SK-N-SH (cell line): ENCODE results near the gene PEAK1. TPM values are rescaled to one million over a fixed set of nuclear protein-coding genes. Genes with fewer than 3 reads are reported as not detected.

Experiments used
- CTCF ChIA-PET: fragments of 300-600, 350-600 bp; formaldehyde crosslinking; extraction: SDS; loops from one replicate; lab custom pipeline; 2021; lab: Yijun Ruan, JAX
- POLR2A ChIA-PET: fragments of 350-600 bp; sonication (Branson Sonifier 250); formaldehyde crosslinking; extraction: SDS; loops from one replicate; lab custom pipeline; 2020; ENCODE audit warnings: antibody characterized with exemption, inconsistent platforms; lab: Yijun Ruan, JAX
- DNase-seq: peaks from one replicate; pipeline ENCODE4 v3.0.0; 2012
- H2AFZ ChIP-seq: fragments of 200-600 bp; sonication (generic); 2 replicates; pipeline ENCODE4 v1.8.1; 2016; ENCODE audit warnings: antibody characterized with exemption, mild to moderate bottlenecking, low read depth
- H3F3A ChIP-seq: fragments of 200-600 bp; sonication (generic); replicated peaks from 2 replicates; pipeline ENCODE3; 2016; ENCODE audit warnings: antibody characterized with exemption, mild to moderate bottlenecking; ENCODE audit not compliant: insufficient read depth
- H3K27ac ChIP-seq, 2 experiments: fragments of 200-500 bp in 1 of 2; fragments of 200-600 bp in 1 of 2; sonication (Bioruptor generic) in 1 of 2; sonication (generic), shearing (Covaris generic) in 1 of 2; 2 replicates each; pipeline versions ENCODE4 v1.5.1 to v1.6.1; 2014 to 2016; ENCODE audit warnings: low read depth in 2 of 2, inconsistent platforms in 1 of 2, low read length in 1 of 2, mild to moderate bottlenecking in 1 of 2, mixed read lengths in 1 of 2
- H3K27me3 ChIP-seq: fragments of 200-600 bp; sonication (generic), shearing (Covaris generic); 2 replicates; pipeline ENCODE4 v1.6.1; 2016; ENCODE audit warnings: mixed run types; ENCODE audit not compliant: insufficient read depth
- H3K36me3 ChIP-seq, 2 experiments: fragments of 200-500 bp in 1 of 2; fragments of 200-600 bp in 1 of 2; sonication (Bioruptor generic) in 1 of 2; sonication (generic) in 1 of 2; replicated peaks in 1 of 2; 2 replicates each; pipeline versions ENCODE3 to v1.5.1; 2014 to 2016; ENCODE audit warnings: low read length in 1 of 2, mild to moderate bottlenecking in 1 of 2; ENCODE audit not compliant: insufficient read depth in 2 of 2, control insufficient read depth in 1 of 2
- H3K4me1 ChIP-seq, 2 experiments: fragments of 200-500 bp in 1 of 2; fragments of 200-600 bp in 1 of 2; sonication (Bioruptor generic) in 1 of 2; sonication (generic), shearing (Covaris generic) in 1 of 2; 2 replicates each; pipeline versions ENCODE4 v1.5.1 to v1.6.1; 2014 to 2016; ENCODE audit warnings: low read depth in 1 of 2, low read length in 1 of 2, mixed run types in 1 of 2; ENCODE audit not compliant: insufficient read depth in 2 of 2, control insufficient read depth in 1 of 2
- H3K4me2 ChIP-seq: fragments of 200-600 bp; sonication (generic), shearing (Covaris generic); 2 replicates; pipeline ENCODE4 v1.6.1; 2017; ENCODE audit warnings: mixed run types
- H3K4me3 ChIP-seq, 2 experiments: fragments of 200-500 bp in 1 of 2; fragments of 200-600 bp in 1 of 2; sonication (Bioruptor generic) in 1 of 2; sonication (generic), shearing (Covaris generic) in 1 of 2; 2 replicates each; pipeline versions ENCODE4 v1.5.1 to v1.8.1; 2014 to 2016; ENCODE audit warnings: low read depth in 2 of 2, inconsistent platforms in 1 of 2, low read length in 1 of 2, mild to moderate bottlenecking in 1 of 2, mixed read lengths in 1 of 2, moderate library complexity in 1 of 2
- H3K79me2 ChIP-seq: fragments of 200-600 bp; sonication (generic); 2 replicates; pipeline ENCODE4 v1.8.1; 2017; ENCODE audit warnings: mild to moderate bottlenecking; ENCODE audit not compliant: insufficient read depth
- H3K9ac ChIP-seq: fragments of 200-600 bp; sonication (generic); 2 replicates; pipeline ENCODE4 v1.6.1; 2017; ENCODE audit warnings: mixed run types
- H3K9me2 ChIP-seq: fragments of 200-600 bp; sonication (generic); 2 replicates; pipeline ENCODE4 v1.6.1; 2017; ENCODE audit warnings: mixed run types
- H3K9me3 ChIP-seq: fragments of 200-600 bp; sonication (generic); 2 replicates; pipeline ENCODE4 v1.6.1; 2017; ENCODE audit warnings: mixed run types, mild to moderate bottlenecking, moderate library complexity
- H4K20me1 ChIP-seq: fragments of 200-600 bp; sonication (generic); 2 replicates; pipeline ENCODE4 v1.6.1; 2017; ENCODE audit warnings: mild to moderate bottlenecking, mixed run types; ENCODE audit not compliant: insufficient read depth
- EP300 ChIP-seq, 2 experiments: IDR thresholded peaks; 2 replicates each; pipeline versions ENCODE4 v1.4.0 to v1.6.1; 2012; ENCODE audit warnings: borderline replicate concordance in 1 of 2, low read depth in 1 of 2, low read length in 1 of 2
- EZH2phosphoT487 ChIP-seq: fragments of 200-600 bp; sonication (generic); IDR thresholded peaks from 2 replicates; pipeline ENCODE4 v1.6.1; 2017; ENCODE audit warnings: low read depth, mixed run types, mild to moderate bottlenecking, antibody characterized with exemption, moderate library complexity, borderline replicate concordance
- MXI1 ChIP-seq: IDR thresholded peaks from 2 replicates; pipeline ENCODE4 v1.6.1; 2012; ENCODE audit warnings: mild to moderate bottlenecking, low read depth, low read length, improper control_type of control experiment
- RCOR1 ChIP-seq: fragments of 150-350 bp; IDR thresholded peaks from 2 replicates; pipeline ENCODE4 v1.6.1; 2017; ENCODE audit warnings: antibody characterized with exemption, low read length
- RFX5 ChIP-seq: IDR thresholded peaks from 2 replicates; pipeline ENCODE4 v1.6.1; 2012; ENCODE audit warnings: mild to moderate bottlenecking, improper control_type of control experiment, low read length
- RXRA ChIP-seq: IDR thresholded peaks from 2 replicates; pipeline ENCODE4 v1.4.0; 2012; ENCODE audit warnings: low read depth, mild to moderate bottlenecking, borderline replicate concordance
- SIN3A ChIP-seq: IDR thresholded peaks from 2 replicates; pipeline ENCODE4 v1.6.1; 2012; ENCODE audit warnings: low read depth, mild to moderate bottlenecking, low read length, moderate library complexity, borderline replicate concordance
- TEAD4 ChIP-seq: IDR thresholded peaks from 2 replicates; pipeline ENCODE4 v1.4.0; 2012; ENCODE audit warnings: mild to moderate bottlenecking, borderline replicate concordance; ENCODE audit not compliant: insufficient read depth
- YY1 ChIP-seq: IDR thresholded peaks from 2 replicates; pipeline ENCODE4 v1.4.0; 2012; ENCODE audit warnings: low read depth, mild to moderate bottlenecking
- WGBS: methylation state at CpG from one replicate; pipeline ENCODE4 v1.1.6; 2017; ENCODE audit warnings: low lambda C conversion rate; 5-methylcytosine and 5-hydroxymethylcytosine counted together
- polyA plus RNA-seq, 3 experiments: library from polyadenylated mRNA; depleted of rRNA; stranded (reverse); fragments of >200 nt; gene quantifications; 2 replicates each; pipeline ENCODE4 v1.2.3, GENCODE V29; 2012
- TF ChIP-seq, protein P1 (sequence below): fragments of 150-350 bp; IDR thresholded peaks from 2 replicates; pipeline ENCODE4 v1.6.1; 2016; ENCODE audit warnings: mild to moderate bottlenecking, low read depth, low read length
- TF ChIP-seq, protein P2 (sequence below): IDR thresholded peaks from 2 replicates; pipeline ENCODE4 v1.6.1; 2012; ENCODE audit warnings: mild to moderate bottlenecking, low read depth, low read length, moderate library complexity
- TF ChIP-seq, protein P3 (sequence below): fragments of 150-350 bp; IDR thresholded peaks from 2 replicates; pipeline ENCODE4 v1.6.1; 2017; ENCODE audit warnings: antibody characterized with exemption, low read length, low read depth, borderline replicate concordance
- TF ChIP-seq, protein P4 (sequence below): fragments of 200-600 bp; sonication (generic); IDR thresholded peaks from 2 replicates; pipeline ENCODE4 v1.6.1; 2017; ENCODE audit warnings: antibody characterized with exemption, mild to moderate bottlenecking, moderate library complexity
- TF ChIP-seq, protein P5 (sequence below): IDR thresholded peaks from 2 replicates; pipeline ENCODE4 v1.4.0; 2012; ENCODE audit warnings: low read depth

Gene PEAK1
- polyA plus RNA-seq, 1 of the 3 experiments (the other 2 are of a cell fraction), result 9.0 TPM

DNA sequence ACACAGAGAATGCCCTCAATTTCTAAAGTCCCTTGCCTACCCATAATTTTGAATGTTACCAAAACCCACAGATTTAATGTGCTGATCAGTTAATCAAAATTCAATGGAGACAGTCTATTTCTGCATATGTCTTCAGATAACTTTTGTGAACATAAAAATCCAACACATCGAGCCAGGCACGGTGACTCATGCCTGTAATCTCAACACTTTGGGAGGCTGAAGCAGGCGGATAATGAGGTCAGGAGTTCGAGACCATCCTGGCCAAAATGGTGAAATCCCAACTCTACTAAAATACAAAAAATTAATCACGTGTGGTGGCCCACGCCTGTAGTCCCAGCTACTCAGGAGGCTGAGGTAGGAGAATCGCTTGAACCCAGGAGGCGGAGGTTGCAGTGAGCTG lies 49.3 kb downstream of the PEAK1 start:
- 98% methylated on average over 8 of the region's 8 CpGs for WGBS
- no peaks in the 10 kb centered on the region; a peak in 1 of 4 replicates for H3K4me1 ChIP-seq
- no peak overlapping the region for H3K27ac ChIP-seq
- H4K20me1 ChIP-seq, result peaks cover 68% of the 10 kb centered on the region
- H3K79me2 ChIP-seq, result peaks cover 100% of the 10 kb centered on the region
- H3K36me3 ChIP-seq, result no peaks in the 10 kb centered on the region
- H3K9ac ChIP-seq, result no peak overlapping the region
- no peaks in the 10 kb centered on the region for H3K27me3 ChIP-seq
- H2AFZ ChIP-seq, result no peak overlapping the region
- CTCF ChIA-PET, result interaction anchor here (1.6 kb wide), 1 partner anchor 13 kb away, joined by 4 read pairs; no protein-coding TSS in a partner anchor
- TF ChIP-seq, protein P1, sequence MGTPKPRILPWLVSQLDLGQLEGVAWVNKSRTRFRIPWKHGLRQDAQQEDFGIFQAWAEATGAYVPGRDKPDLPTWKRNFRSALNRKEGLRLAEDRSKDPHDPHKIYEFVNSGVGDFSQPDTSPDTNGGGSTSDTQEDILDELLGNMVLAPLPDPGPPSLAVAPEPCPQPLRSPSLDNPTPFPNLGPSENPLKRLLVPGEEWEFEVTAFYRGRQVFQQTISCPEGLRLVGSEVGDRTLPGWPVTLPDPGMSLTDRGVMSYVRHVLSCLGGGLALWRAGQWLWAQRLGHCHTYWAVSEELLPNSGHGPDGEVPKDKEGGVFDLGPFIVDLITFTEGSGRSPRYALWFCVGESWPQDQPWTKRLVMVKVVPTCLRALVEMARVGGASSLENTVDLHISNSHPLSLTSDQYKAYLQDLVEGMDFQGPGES, result no peak
- TF ChIP-seq MXI1 (no peak), EZH2phosphoT487 (no peak)
- TF ChIP-seq, protein P2, sequence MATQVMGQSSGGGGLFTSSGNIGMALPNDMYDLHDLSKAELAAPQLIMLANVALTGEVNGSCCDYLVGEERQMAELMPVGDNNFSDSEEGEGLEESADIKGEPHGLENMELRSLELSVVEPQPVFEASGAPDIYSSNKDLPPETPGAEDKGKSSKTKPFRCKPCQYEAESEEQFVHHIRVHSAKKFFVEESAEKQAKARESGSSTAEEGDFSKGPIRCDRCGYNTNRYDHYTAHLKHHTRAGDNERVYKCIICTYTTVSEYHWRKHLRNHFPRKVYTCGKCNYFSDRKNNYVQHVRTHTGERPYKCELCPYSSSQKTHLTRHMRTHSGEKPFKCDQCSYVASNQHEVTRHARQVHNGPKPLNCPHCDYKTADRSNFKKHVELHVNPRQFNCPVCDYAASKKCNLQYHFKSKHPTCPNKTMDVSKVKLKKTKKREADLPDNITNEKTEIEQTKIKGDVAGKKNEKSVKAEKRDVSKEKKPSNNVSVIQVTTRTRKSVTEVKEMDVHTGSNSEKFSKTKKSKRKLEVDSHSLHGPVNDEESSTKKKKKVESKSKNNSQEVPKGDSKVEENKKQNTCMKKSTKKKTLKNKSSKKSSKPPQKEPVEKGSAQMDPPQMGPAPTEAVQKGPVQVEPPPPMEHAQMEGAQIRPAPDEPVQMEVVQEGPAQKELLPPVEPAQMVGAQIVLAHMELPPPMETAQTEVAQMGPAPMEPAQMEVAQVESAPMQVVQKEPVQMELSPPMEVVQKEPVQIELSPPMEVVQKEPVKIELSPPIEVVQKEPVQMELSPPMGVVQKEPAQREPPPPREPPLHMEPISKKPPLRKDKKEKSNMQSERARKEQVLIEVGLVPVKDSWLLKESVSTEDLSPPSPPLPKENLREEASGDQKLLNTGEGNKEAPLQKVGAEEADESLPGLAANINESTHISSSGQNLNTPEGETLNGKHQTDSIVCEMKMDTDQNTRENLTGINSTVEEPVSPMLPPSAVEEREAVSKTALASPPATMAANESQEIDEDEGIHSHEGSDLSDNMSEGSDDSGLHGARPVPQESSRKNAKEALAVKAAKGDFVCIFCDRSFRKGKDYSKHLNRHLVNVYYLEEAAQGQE, result no peak
- DNase-seq, result no peak
- H3F3A ChIP-seq, result peaks cover 25% of the 10 kb centered on the region
- H3K4me2 ChIP-seq, result no peak overlapping the region
- no peaks in the 10 kb centered on the region for H3K9me2 ChIP-seq
- no peaks in the 10 kb centered on the region for H3K9me3 ChIP-seq
- no peak overlapping the region for H3K4me3 ChIP-seq
- POLR2A ChIA-PET, result no interaction called here

DNA sequence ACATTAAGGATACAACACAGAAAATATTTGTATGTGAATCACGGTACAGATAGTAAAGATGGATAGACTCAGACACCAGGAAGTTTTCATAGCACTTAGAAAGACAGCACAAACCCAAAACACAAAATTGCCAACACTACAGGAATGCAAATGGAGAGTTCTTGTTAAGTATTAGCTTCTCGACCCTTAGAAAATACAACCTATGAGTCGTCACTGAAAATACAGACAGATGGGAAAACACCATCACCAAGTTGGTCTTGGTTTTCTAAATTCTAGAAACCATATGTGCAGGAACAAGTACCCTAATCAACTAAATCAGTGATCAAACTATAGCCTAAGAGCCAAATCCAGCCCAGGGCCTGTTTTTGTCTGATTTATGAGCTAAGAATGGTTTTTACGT lies 50.7 kb downstream of the PEAK1 start:
- no peak overlapping the region; the same call in 1 of the 2 replicates for H3K4me2 ChIP-seq
- ChIA-PET CTCF (interaction anchor here (1.1 to 1.6 kb wide), 2 partner anchors 14 to 18 kb away, joined by 3 to 4 read pairs; no protein-coding TSS in a partner anchor), POLR2A (no interaction called here)
- H3K36me3 ChIP-seq, result peaks cover 0 to 13% of the 10 kb centered on the region in 2 experiments
- peaks cover 61% of the 10 kb centered on the region for H4K20me1 ChIP-seq
- no peaks in the 10 kb centered on the region for H3K9me2 ChIP-seq
- no peak overlapping the region for H3K4me3 ChIP-seq
- 70% methylated on average over 4 of the region's 4 CpGs for WGBS
- H3K9ac ChIP-seq, result no peak overlapping the region
- no peaks in the 10 kb centered on the region for H3K9me3 ChIP-seq
- H3K27ac ChIP-seq, result peak overlapping the region in 1 of 2 experiments; percentile 50; a peak in 2 of 4 replicates
- DNase-seq, result no peak
- no peaks in the 10 kb centered on the region for H3K27me3 ChIP-seq
- peaks cover 100% of the 10 kb centered on the region for H3K79me2 ChIP-seq
- no peak overlapping the region for H2AFZ ChIP-seq
- peaks cover 25% of the 10 kb centered on the region for H3F3A ChIP-seq
- no peaks in the 10 kb centered on the region for H3K4me1 ChIP-seq
- TF ChIP-seq, protein P3, sequence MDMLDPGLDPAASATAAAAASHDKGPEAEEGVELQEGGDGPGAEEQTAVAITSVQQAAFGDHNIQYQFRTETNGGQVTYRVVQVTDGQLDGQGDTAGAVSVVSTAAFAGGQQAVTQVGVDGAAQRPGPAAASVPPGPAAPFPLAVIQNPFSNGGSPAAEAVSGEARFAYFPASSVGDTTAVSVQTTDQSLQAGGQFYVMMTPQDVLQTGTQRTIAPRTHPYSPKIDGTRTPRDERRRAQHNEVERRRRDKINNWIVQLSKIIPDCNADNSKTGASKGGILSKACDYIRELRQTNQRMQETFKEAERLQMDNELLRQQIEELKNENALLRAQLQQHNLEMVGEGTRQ, result no peak
- TF ChIP-seq SIN3A (no peak), RXRA (no peak), EP300 (IDR thresholded peaks at IDR 0.05; ENCODE audit: borderline replicate concordance in 1 of 2, low read depth in 1 of 2, low read length in 1 of 2) (no peak), TEAD4 (no peak), MXI1 (no peak), RCOR1 (no peak), YY1 (no peak), RFX5 (no peak)
- TF ChIP-seq, protein P4, sequence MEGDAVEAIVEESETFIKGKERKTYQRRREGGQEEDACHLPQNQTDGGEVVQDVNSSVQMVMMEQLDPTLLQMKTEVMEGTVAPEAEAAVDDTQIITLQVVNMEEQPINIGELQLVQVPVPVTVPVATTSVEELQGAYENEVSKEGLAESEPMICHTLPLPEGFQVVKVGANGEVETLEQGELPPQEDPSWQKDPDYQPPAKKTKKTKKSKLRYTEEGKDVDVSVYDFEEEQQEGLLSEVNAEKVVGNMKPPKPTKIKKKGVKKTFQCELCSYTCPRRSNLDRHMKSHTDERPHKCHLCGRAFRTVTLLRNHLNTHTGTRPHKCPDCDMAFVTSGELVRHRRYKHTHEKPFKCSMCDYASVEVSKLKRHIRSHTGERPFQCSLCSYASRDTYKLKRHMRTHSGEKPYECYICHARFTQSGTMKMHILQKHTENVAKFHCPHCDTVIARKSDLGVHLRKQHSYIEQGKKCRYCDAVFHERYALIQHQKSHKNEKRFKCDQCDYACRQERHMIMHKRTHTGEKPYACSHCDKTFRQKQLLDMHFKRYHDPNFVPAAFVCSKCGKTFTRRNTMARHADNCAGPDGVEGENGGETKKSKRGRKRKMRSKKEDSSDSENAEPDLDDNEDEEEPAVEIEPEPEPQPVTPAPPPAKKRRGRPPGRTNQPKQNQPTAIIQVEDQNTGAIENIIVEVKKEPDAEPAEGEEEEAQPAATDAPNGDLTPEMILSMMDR, result no peak
- TF ChIP-seq, protein P5, sequence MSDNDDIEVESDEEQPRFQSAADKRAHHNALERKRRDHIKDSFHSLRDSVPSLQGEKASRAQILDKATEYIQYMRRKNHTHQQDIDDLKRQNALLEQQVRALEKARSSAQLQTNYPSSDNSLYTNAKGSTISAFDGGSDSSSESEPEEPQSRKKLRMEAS, result no peak
- TF ChIP-seq, protein P2, result no peak
